SK-N-SH treated with all-trans-retinoic acid at 6 μM for 48 hours (cell line): ENCODE data around the gene BCKDHA.
"Not testable (repeated sequence)": the region's sequence is repeated elsewhere in the genome, so short reads cannot be mapped to it uniquely, and the experiment has no call there.

ENCODE experiments used
- ATAC-seq: fragments of 200-7000 bp; cut with Tn5 transposase; 3 replicates; pipeline ENCODE4 v1.9.1; 2020; ENCODE audit warnings: mild to moderate bottlenecking, moderate library complexity
- ARNTL ChIP-seq: fragments of 450-650 bp; formaldehyde crosslinking; IDR thresholded peaks from 2 replicates; pipeline ENCODE4 v1.5.0; 2020; ENCODE audit warnings: low read depth, mild to moderate bottlenecking, moderate library complexity, borderline replicate concordance
- BACH2 ChIP-seq: fragments of 250-450 bp; sonication (Bioruptor Pico); IDR thresholded peaks from 2 replicates; pipeline ENCODE4 v1.9.0; 2021; ENCODE audit warnings: mild to moderate bottlenecking, borderline replicate concordance
- CSDC2 ChIP-seq: fragments of 250-450 bp; sonication (Bioruptor Pico); IDR thresholded peaks from 2 replicates; pipeline ENCODE4 v1.5.0; 2020; ENCODE audit warnings: mild to moderate bottlenecking, moderate library complexity
- GLIS3 ChIP-seq: fragments of 250-450 bp; sonication (Bioruptor Pico); IDR thresholded peaks from 2 replicates; pipeline ENCODE4 v1.5.0; 2020; ENCODE audit warnings: mild to moderate bottlenecking, moderate library complexity
- ISL1 ChIP-seq: fragments of 250-450 bp; sonication (Bioruptor Pico); IDR thresholded peaks from 2 replicates; pipeline ENCODE4 v2.1.2; 2022; ENCODE audit warnings: mild to moderate bottlenecking, moderate library complexity
- OSR1 ChIP-seq: fragments of 250-450 bp; sonication (Bioruptor Pico); IDR thresholded peaks from 2 replicates; pipeline ENCODE4 v1.8.0; 2022; ENCODE audit warnings: moderate library complexity, mild to moderate bottlenecking, inconsistent platforms
- PATZ1 ChIP-seq: fragments of 250-450 bp; sonication (Bioruptor Pico); IDR thresholded peaks from 2 replicates; pipeline ENCODE4 v1.8.0; 2020; ENCODE audit warnings: mild to moderate bottlenecking, moderate library complexity, borderline replicate concordance
- PPARA ChIP-seq: fragments of 250-450 bp; sonication (Bioruptor Pico); IDR thresholded peaks from 2 replicates; pipeline ENCODE4 v1.5.0; 2020; ENCODE audit warnings: mild to moderate bottlenecking, borderline replicate concordance
- RARB ChIP-seq: fragments of 250-450 bp; sonication (Bioruptor Pico); IDR thresholded peaks from 2 replicates; pipeline ENCODE4 v1.8.0; 2021; ENCODE audit warnings: mild to moderate bottlenecking, moderate library complexity
- TCF4 ChIP-seq: fragments of 250-450 bp; sonication (Bioruptor Pico); IDR thresholded peaks from 2 replicates; pipeline ENCODE4 v1.8.0; 2021; ENCODE audit warnings: mild to moderate bottlenecking, moderate library complexity, borderline replicate concordance
- ZC3H10 ChIP-seq: fragments of 250-450 bp; sonication (Bioruptor Pico); IDR thresholded peaks from 2 replicates; pipeline ENCODE4 v1.5.1; 2021; ENCODE audit warnings: mild to moderate bottlenecking, moderate library complexity
- ZFP3 ChIP-seq: fragments of 250-450 bp; sonication (Bioruptor Pico); IDR thresholded peaks from 2 replicates; pipeline ENCODE4 v1.5.0; 2020; ENCODE audit warnings: mild to moderate bottlenecking, moderate library complexity
- ZFP30 ChIP-seq: fragments of 450-650 bp; formaldehyde crosslinking; IDR thresholded peaks from 2 replicates; pipeline ENCODE4 v1.5.0; 2022; ENCODE audit warnings: mild to moderate bottlenecking, moderate library complexity
- ZNF565 ChIP-seq: fragments of 450-650 bp; formaldehyde crosslinking; conservative IDR thresholded peaks from 2 replicates; pipeline ENCODE4 v1.5.0; 2020; ENCODE audit warnings: low read depth, mild to moderate bottlenecking, moderate library complexity
- ZNF70 ChIP-seq: fragments of 450-650 bp; formaldehyde crosslinking; IDR thresholded peaks from 2 replicates; pipeline ENCODE4 v1.5.0; 2020; ENCODE audit warnings: mild to moderate bottlenecking, moderate library complexity
- ZNF8 ChIP-seq: fragments of 450-650 bp; formaldehyde crosslinking; IDR thresholded peaks from 2 replicates; pipeline ENCODE4 v1.5.0; 2020; ENCODE audit warnings: mild to moderate bottlenecking, moderate library complexity
- TF ChIP-seq, protein P1 (sequence below): fragments of 250-450 bp; sonication (Bioruptor Pico); IDR thresholded peaks from 2 replicates; pipeline ENCODE4 v1.5.0; 2020; ENCODE audit warnings: mild to moderate bottlenecking, moderate library complexity

The BCKDHA gene

GRCh38 chr19:41364524-41365391 is 32.9 kb upstream of the BCKDHA start:
- no peak for TF ChIP-seq ZFP3 (CRISPR knock-in tag)
- TF ChIP-seq BACH2 (CRISPR knock-in tag) = no peak
- no peak for TF ChIP-seq ZNF8
- TF ChIP-seq ARNTL (CRISPR knock-in tag) = no peak
- TF ChIP-seq RARB (CRISPR knock-in tag) = no peak
- TF ChIP-seq, protein P1, sequence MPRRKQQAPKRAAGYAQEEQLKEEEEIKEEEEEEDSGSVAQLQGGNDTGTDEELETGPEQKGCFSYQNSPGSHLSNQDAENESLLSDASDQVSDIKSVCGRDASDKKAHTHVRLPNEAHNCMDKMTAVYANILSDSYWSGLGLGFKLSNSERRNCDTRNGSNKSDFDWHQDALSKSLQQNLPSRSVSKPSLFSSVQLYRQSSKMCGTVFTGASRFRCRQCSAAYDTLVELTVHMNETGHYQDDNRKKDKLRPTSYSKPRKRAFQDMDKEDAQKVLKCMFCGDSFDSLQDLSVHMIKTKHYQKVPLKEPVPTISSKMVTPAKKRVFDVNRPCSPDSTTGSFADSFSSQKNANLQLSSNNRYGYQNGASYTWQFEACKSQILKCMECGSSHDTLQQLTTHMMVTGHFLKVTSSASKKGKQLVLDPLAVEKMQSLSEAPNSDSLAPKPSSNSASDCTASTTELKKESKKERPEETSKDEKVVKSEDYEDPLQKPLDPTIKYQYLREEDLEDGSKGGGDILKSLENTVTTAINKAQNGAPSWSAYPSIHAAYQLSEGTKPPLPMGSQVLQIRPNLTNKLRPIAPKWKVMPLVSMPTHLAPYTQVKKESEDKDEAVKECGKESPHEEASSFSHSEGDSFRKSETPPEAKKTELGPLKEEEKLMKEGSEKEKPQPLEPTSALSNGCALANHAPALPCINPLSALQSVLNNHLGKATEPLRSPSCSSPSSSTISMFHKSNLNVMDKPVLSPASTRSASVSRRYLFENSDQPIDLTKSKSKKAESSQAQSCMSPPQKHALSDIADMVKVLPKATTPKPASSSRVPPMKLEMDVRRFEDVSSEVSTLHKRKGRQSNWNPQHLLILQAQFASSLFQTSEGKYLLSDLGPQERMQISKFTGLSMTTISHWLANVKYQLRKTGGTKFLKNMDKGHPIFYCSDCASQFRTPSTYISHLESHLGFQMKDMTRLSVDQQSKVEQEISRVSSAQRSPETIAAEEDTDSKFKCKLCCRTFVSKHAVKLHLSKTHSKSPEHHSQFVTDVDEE = no peak
- TF ChIP-seq ZC3H10 = no peak
- no peak for TF ChIP-seq CSDC2
- TF ChIP-seq, all 23 proteins: peak for 0
- ATAC-seq = no peak

DNA sequence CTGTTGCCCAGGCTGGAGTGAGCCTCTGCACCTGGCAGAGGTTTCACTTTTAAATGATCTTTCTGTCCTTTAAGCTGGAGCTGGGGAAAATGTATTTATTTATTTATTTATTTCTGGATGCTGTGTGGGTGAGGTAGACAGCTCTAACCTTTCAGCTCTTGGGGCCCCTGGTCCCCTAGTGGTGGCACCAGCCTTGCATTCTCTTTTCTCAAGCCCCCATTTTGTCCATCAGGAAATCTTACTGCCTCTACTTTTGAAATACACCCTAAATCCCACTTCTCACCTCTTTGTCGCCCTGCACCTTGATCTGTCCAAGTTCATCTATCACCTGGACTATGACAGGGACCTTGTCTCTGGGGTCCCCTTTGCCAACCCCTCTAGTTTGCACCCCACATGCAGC is 31.5 kb upstream of the BCKDHA start:
- TF ChIP-seq, protein P1 = no peak
- TF ChIP-seq ZC3H10 (no peak), OSR1 (CRISPR knock-in tag) (no peak), ZFP3 (CRISPR knock-in tag) (no peak), TCF4 (CRISPR knock-in tag) (no peak), GLIS3 (CRISPR knock-in tag) (no peak), PPARA (no peak), ZFP30 (CRISPR knock-in tag) (no peak)
- no peak for ATAC-seq

- peak; percentile 57 for ATAC-seq
- peak; percentile 24; the same call in 1 of the 2 replicates for TF ChIP-seq ISL1 (CRISPR knock-in tag)
- TF ChIP-seq ZNF70 (CRISPR knock-in tag) = no peak
Measured at GRCh38 chr19:41367848-41368301, 29.7 kb upstream of the BCKDHA start.

GRCh38 chr19:41369769-41370168 is 27.8 kb upstream of the BCKDHA start:
- ATAC-seq = no peak
- TF ChIP-seq GLIS3 (CRISPR knock-in tag) (no peak), ZFP30 (CRISPR knock-in tag) (no peak), BACH2 (CRISPR knock-in tag) (no peak), RARB (CRISPR knock-in tag) (no peak), ZNF565 (no peak), PATZ1 (CRISPR knock-in tag) (no peak), ZC3H10 (no peak), PPARA (no peak), ARNTL (CRISPR knock-in tag) (no peak), TCF4 (CRISPR knock-in tag) (no peak), CSDC2 (no peak), ZNF70 (CRISPR knock-in tag) (no peak), ZFP3 (CRISPR knock-in tag) (no peak), ISL1 (CRISPR knock-in tag) (no peak)

DNA sequence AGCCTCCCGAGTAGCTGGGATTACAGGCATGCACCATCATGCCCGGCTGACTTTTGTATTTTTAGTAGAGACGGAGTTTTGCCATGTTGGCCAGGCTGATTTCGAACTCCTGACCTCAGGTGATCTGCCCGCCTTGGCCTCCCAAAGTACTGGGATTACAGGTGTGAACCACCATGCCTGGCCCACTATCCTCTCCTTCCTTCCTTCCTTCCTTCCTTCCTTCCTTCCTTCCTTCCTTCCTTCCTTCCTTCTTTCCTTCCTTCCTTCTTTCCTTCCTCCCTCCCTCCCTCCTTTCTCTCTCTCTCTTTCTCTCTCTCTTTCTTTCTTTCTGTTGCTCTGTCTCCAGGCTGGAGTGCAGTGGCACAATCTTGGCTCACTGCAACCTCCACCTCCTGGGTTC is 26.5 kb upstream of the BCKDHA start:
- ATAC-seq = not testable (repeated sequence)
